ENCODE results near the gene MED12L.

GRCh38 chr3:151460228-151460627, 374.8 kb downstream of the MED12L start:
- TF ChIP-seq CTCF (IDR thresholded peaks at IDR 0.05) = no peak
- TF ChIP-seq POLR2A (IDR thresholded peaks at IDR 0.05) = no peak

Data from breast epithelium (tissue), 3 donors.